Endothelial cell of umbilical vein (primary cell): ENCODE measurements around the gene TAOK2. TPM values are rescaled to one million over a fixed set of nuclear protein-coding genes. Genes with fewer than 3 reads are reported as not detected.

Experiments used
- BruUV-seq: library from RNA; stranded (reverse); fragments of 400-500 nt; replicated peaks from 2 replicates; lab custom pipeline; 2021; lab: Mats Ljungman, UMichigan
- CTCF ChIA-PET: fragments of 300-600, 350-600 bp; sonication (Branson Sonifier 250); formaldehyde crosslinking; loops from one replicate; lab custom pipeline; 2021; ENCODE audit warnings: antibody characterized with exemption, inconsistent platforms; lab: Charles Lee
- POLR2A ChIA-PET: fragments of 300-600, 350-600 bp; sonication (Branson Sonifier 250); formaldehyde crosslinking; loops from one replicate; lab custom pipeline; 2021; ENCODE audit warnings: antibody characterized with exemption, inconsistent platforms; lab: Charles Lee
- DNase-seq: peaks from one replicate; pipeline ENCODE4 v3.0.0-alpha.2; 2011; ENCODE audit warnings: low read depth, low spot score
- FAIRE-seq: peaks from 2 replicates; lab custom pipeline; 2011; peaks lifted over from hg19 to GRCh38; lab: Jason Lieb, UNC
- H2AFZ ChIP-seq: 2 replicates; pipeline ENCODE4 v1.6.0; 2012; ENCODE audit warnings: low read depth, low read length, control low read depth, inconsistent platforms
- H3K27ac ChIP-seq: 2 replicates; pipeline ENCODE4 v1.5.1; 2011; ENCODE audit warnings: low read depth, mild to moderate bottlenecking, control low read depth, low read length, moderate library complexity; ENCODE audit not compliant: insufficient read depth
- H3K27me3 ChIP-seq, 2 experiments: 2 replicates each; pipeline versions ENCODE4 v1.6.0 to v1.6.1; 2011; ENCODE audit warnings: low read length in 2 of 2, mixed read lengths in 1 of 2; ENCODE audit not compliant: control insufficient read depth in 2 of 2, insufficient read depth in 2 of 2
- H3K36me3 ChIP-seq, 2 experiments: 2 replicates in 1 of 2; 3 replicates in 1 of 2; pipeline ENCODE4 v1.5.1; 2011; ENCODE audit warnings: low read length in 2 of 2, mild to moderate bottlenecking in 1 of 2, moderate library complexity in 1 of 2; ENCODE audit not compliant: control insufficient read depth in 2 of 2, insufficient read depth in 2 of 2; ENCODE audit errors: extremely low read depth in 1 of 2
- H3K4me1 ChIP-seq: 3 replicates; pipeline ENCODE4 v1.5.1; 2011; ENCODE audit warnings: mild to moderate bottlenecking, low read length; ENCODE audit not compliant: control insufficient read depth, insufficient read depth; ENCODE audit errors: extremely low read depth
- H3K4me2 ChIP-seq: 2 replicates; pipeline ENCODE4 v1.6.1; 2011; ENCODE audit warnings: low read length, control low read depth, mixed read lengths; ENCODE audit not compliant: insufficient read depth
- H3K4me3 ChIP-seq, 3 experiments: fragments of 200-600 bp in 1 of 3; sonication (generic), shearing (Covaris generic) in 1 of 3; replicated peaks in 1 of 3; 2 replicates each; pipeline ENCODE4 v1.5.1; 2011 to 2016; ENCODE audit warnings: control low read depth in 3 of 3, low read length in 3 of 3, mild to moderate bottlenecking in 2 of 3, inconsistent platforms in 1 of 3, low read depth in 1 of 3, moderate library complexity in 1 of 3; ENCODE audit not compliant: insufficient read depth in 1 of 3
- H3K79me2 ChIP-seq: 2 replicates; pipeline ENCODE4 v1.6.0; 2012; ENCODE audit warnings: low read length, inconsistent platforms; ENCODE audit not compliant: control insufficient read depth, insufficient read depth
- H3K9ac ChIP-seq: replicated peaks from 2 replicates; pipeline ENCODE3; 2011; ENCODE audit warnings: low read length, control low read depth; ENCODE audit not compliant: insufficient read depth; ENCODE audit errors: extremely low read depth
- H3K9me1 ChIP-seq: replicated peaks from 3 replicates; pipeline ENCODE4 v1.6.0; 2011; ENCODE audit warnings: mild to moderate bottlenecking, low read length; ENCODE audit not compliant: control insufficient read depth, insufficient read depth; ENCODE audit errors: extremely low read depth
- H3K9me3 ChIP-seq: replicated peaks from 2 replicates; pipeline ENCODE4 v1.5.1; 2012; ENCODE audit warnings: low read length, inconsistent platforms; ENCODE audit not compliant: control insufficient read depth, insufficient read depth
- H4K20me1 ChIP-seq: replicated peaks from 2 replicates; pipeline ENCODE3; 2011; ENCODE audit warnings: mild to moderate bottlenecking, low read length; ENCODE audit not compliant: control insufficient read depth, insufficient read depth; ENCODE audit errors: extremely low read depth
- JUN ChIP-seq: IDR thresholded peaks from 2 replicates; pipeline ENCODE4 v1.6.1; 2011; ENCODE audit warnings: borderline replicate concordance, low read depth; ENCODE audit not compliant: insufficient read length, insufficient read depth
- MYC ChIP-seq: IDR thresholded peaks from one replicate; pipeline ENCODE4 v1.6.1; 2011; ENCODE audit warnings: mild to moderate bottlenecking, low read depth, low read length
- POLR2A ChIP-seq: IDR thresholded peaks from 2 replicates; pipeline ENCODE4 v1.6.1; 2012; ENCODE audit warnings: low read depth, mild to moderate bottlenecking, control low read depth, low read length
- POLR2AphosphoS5 ChIP-seq: IDR thresholded peaks from 2 replicates; pipeline ENCODE4 v1.6.1; 2012; ENCODE audit warnings: low read depth, mild to moderate bottlenecking, control low read depth, low read length, moderate library complexity; ENCODE audit not compliant: insufficient read depth
- dilution Hi-C: fragments of 300-500 bp; cut with MboI; formaldehyde crosslinking; loops from one replicate; pipeline ENCODE4 v1.15.0; 2019; ENCODE audit warnings: low sequenced_read_pairs; ENCODE audit not compliant: extremely low pct_ligation_motif_present
- intact Hi-C: fragments of 100-400 bp; cut with micrococcal nuclease; formaldehyde crosslinking; loops from one replicate; pipeline ENCODE4 v1.10.0; 2022
- polyA plus RNA-seq, 4 experiments: library from polyadenylated mRNA; depleted of rRNA in 3 of 4; stranded (reverse) in 3 of 4; unstranded in 1 of 4; fragments of >200 nt; gene quantifications; 2 replicates each; pipeline versions ENCODE4 v1.2.1 to v1.2.3, GENCODE V29; 2011 to 2012; ENCODE audit warnings: missing spikeins in 1 of 4
- total RNA-seq: library from RNA; stranded (reverse); gene quantifications from 2 replicates; pipeline ENCODE4 v1.2.3, GENCODE V29; 2021

Gene TAOK2
- total and polyA plus RNA-seq, 2 donors (not counting 3 experiments of a cell fraction or from before 2014, with no cell fraction given): 52.8 to 114 TPM

DNA sequence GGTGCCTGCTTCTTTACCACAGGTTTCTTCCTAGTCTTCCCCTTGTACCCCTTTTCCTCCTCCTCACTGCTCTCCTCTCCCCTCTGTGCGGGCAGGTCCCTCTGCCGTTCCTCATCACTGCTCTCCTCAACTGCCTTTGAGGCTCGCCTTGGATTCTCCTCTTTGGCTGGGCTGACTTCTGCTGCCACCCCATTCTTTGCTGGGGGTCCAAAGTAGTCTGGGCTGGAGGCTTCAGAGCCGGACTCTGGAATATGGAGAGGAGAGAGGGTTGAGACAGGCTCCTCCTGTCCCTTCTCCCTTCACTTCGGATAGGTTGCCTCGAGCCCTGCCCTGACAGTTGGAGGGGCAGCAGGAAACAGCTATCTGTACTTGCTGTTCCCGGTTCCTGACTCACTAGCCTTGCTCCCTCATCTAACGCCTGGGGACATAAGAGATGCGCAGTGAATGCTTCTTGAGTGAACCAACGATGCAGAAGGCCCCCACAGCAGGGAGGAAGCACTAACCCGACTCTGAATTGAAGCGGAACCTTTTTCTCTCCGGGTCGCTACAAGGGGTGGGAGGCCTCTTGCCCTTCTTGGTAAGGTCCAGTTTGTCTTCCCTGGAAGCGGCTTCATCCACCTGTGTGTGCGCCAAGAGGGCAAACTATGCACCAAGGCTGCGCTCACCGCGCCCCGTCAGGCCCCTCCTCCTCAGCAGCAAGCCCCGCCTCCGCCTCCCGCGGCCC lies 21.1 kb downstream of the TAOK2 start:
- DNase-seq: peak; percentile 29

DNA sequence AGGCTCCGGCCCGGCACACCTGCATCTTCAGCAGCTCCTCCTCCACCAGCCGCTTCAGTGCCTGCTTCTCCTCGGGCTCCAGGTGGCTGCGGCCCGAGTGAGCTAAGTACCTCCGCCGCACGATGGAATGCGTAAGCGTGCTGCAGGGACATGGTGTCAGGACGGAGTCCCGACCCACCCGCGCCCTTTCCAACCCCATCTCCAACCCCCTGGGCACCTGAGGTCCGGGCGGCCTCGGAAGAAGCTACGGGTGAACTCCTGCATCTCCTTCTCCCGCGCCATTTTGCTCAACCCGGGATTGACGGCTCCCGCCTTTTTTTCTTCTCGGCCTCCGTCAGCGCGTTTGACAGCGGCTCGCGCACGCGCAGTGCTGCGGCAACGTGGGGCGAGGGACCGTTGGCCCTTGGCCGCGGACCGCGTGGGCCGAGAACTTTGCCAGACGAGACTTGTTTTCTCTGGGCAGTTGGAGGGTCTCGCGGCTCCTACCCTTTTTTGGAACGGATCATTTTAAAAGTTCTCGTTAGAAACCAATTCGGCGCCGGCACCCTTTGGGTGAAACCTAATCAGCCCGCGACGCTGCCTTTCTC lies 21.7 kb downstream of the TAOK2 start, which contains the start of gene HIRIP3:
Gene HIRIP3, minus strand, starts transcription at position 294 of the 587 bp plus-strand sequence. Its CDS starts 12 bp downstream, at position 282.
- dilution Hi-C loops: loop anchor here (10.0 kb wide), 1 partner anchor 191 kb away; the partner anchor contains the start of gene MAZ
- H4K20me1 ChIP-seq: no peaks in the 10 kb centered on the region
- H3K4me2 ChIP-seq: peak within 1 kb of the TSS; percentile 84
- peaks cover 6 to 25% of the 10 kb centered on the region in 2 experiments for H3K36me3 ChIP-seq
- peaks cover 22% of the 10 kb centered on the region for H3K4me1 ChIP-seq
- H3K79me2 ChIP-seq: peaks cover 7% of the 10 kb centered on the region
- DNase-seq (peak; percentile 73), FAIRE-seq (no peak)
- H3K9me3 ChIP-seq: no peaks in the 10 kb centered on the region
- H2AFZ ChIP-seq: peak within 1 kb of the TSS; percentile 76
- H3K9me1 ChIP-seq: no peaks in the 10 kb centered on the region
- H3K27me3 ChIP-seq: no peaks in the 10 kb centered on the region
- POLR2A ChIA-PET: interaction anchor here (1.0 kb wide), 1 partner anchor 9 kb away, joined by 3 read pairs; no protein-coding TSS in a partner anchor
- intact Hi-C loops: loop anchor here (1.0 kb wide), 1 partner anchor 34 kb away; no protein-coding TSS in a partner anchor
- CTCF ChIA-PET: interaction anchor here (0.8 to 1.0 kb wide), 2 partner anchors 10 to 147 kb away, joined by 3 read pairs; no protein-coding TSS in a partner anchor
- peak within 1 kb of the TSS; percentile 94 for H3K9ac ChIP-seq
- H3K4me3 ChIP-seq: peak within 1 kb of the TSS; percentile 70 to 81 (median 73)
- peak within 1 kb of the TSS; percentile 76 for H3K27ac ChIP-seq
- BruUV-seq: TSS peak; percentile 71
- TF ChIP-seq POLR2AphosphoS5 (peak; percentile 46), MYC (no peak), POLR2A (peak; percentile 80)

More for the DNA sequence above, 21.1 kb downstream of the TAOK2 start:
- Histone ChIP-seq H3K27me3 (no peaks in the 10 kb centered on the region), H3K79me2 (peaks cover 7% of the 10 kb centered on the region), H3K36me3 (peaks cover 11 to 26% of the 10 kb centered on the region in 2 experiments), H3K9ac (peak overlapping the region; percentile 94), H2AFZ (peak overlapping the region; percentile 49), H3K27ac (peak overlapping the region; percentile 76), H3K4me1 (peaks cover 22% of the 10 kb centered on the region), H3K9me1 (no peaks in the 10 kb centered on the region), H3K4me2 (peak overlapping the region; percentile 84), H3K4me3 (peak overlapping the region; percentile 52 to 81 (median 70)), H3K9me3 (no peaks in the 10 kb centered on the region), H4K20me1 (no peaks in the 10 kb centered on the region)
- intact Hi-C loops: loop anchor here (1.0 kb wide), 1 partner anchor 33 kb away; no protein-coding TSS in a partner anchor
- ChIA-PET CTCF (interaction anchor here (0.9 to 1.8 kb wide), 5 partner anchors 11 to 162 kb away, joined by 3 to 5 read pairs (median 4); partner anchors contain the start of gene TMEM219), POLR2A (interaction anchor here (0.8 to 1.0 kb wide), 2 partner anchors 9 to 21 kb away, joined by 3 read pairs; partner anchors contain the start of gene TAOK2)
- dilution Hi-C loops: loop anchor here (10.0 kb wide), 1 partner anchor 190 kb away; the partner anchor contains the start of gene MAZ
- TF ChIP-seq POLR2AphosphoS5: peak; percentile 14
- TF ChIP-seq JUN: no peak
- no peak for FAIRE-seq
- no TSS peak for BruUV-seq
